ENCODE measurements around the gene RUNX2.

DNA sequence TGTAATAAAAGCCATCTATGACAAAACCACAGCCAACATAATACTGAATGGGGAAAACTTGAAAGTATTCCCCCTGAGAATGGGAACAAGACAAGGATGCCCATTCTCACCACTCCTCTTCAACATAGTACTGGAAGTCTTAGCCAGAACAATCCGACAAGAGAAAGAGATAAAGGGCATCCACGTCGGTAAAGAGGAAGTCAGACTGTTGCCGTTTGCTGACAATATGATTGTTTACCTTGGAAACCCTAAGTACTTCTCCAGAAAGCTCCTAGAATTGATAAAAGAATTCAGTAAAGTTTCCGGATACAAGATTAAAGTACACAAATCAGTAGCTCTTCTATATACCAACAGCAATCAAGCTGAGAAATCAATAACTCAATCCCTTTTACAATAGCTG, 14.0 kb upstream of the RUNX2 start:
- no peak for TF ChIP-seq POLR2AphosphoS5 (IDR thresholded peaks at IDR 0.05; ENCODE audit: low read depth, low read length)
- TF ChIP-seq, protein P1, sequence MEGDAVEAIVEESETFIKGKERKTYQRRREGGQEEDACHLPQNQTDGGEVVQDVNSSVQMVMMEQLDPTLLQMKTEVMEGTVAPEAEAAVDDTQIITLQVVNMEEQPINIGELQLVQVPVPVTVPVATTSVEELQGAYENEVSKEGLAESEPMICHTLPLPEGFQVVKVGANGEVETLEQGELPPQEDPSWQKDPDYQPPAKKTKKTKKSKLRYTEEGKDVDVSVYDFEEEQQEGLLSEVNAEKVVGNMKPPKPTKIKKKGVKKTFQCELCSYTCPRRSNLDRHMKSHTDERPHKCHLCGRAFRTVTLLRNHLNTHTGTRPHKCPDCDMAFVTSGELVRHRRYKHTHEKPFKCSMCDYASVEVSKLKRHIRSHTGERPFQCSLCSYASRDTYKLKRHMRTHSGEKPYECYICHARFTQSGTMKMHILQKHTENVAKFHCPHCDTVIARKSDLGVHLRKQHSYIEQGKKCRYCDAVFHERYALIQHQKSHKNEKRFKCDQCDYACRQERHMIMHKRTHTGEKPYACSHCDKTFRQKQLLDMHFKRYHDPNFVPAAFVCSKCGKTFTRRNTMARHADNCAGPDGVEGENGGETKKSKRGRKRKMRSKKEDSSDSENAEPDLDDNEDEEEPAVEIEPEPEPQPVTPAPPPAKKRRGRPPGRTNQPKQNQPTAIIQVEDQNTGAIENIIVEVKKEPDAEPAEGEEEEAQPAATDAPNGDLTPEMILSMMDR (IDR thresholded peaks at IDR 0.05) = no peak
- TF ChIP-seq, protein P2, sequence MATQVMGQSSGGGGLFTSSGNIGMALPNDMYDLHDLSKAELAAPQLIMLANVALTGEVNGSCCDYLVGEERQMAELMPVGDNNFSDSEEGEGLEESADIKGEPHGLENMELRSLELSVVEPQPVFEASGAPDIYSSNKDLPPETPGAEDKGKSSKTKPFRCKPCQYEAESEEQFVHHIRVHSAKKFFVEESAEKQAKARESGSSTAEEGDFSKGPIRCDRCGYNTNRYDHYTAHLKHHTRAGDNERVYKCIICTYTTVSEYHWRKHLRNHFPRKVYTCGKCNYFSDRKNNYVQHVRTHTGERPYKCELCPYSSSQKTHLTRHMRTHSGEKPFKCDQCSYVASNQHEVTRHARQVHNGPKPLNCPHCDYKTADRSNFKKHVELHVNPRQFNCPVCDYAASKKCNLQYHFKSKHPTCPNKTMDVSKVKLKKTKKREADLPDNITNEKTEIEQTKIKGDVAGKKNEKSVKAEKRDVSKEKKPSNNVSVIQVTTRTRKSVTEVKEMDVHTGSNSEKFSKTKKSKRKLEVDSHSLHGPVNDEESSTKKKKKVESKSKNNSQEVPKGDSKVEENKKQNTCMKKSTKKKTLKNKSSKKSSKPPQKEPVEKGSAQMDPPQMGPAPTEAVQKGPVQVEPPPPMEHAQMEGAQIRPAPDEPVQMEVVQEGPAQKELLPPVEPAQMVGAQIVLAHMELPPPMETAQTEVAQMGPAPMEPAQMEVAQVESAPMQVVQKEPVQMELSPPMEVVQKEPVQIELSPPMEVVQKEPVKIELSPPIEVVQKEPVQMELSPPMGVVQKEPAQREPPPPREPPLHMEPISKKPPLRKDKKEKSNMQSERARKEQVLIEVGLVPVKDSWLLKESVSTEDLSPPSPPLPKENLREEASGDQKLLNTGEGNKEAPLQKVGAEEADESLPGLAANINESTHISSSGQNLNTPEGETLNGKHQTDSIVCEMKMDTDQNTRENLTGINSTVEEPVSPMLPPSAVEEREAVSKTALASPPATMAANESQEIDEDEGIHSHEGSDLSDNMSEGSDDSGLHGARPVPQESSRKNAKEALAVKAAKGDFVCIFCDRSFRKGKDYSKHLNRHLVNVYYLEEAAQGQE (IDR thresholded peaks at IDR 0.05; ENCODE audit: insufficient read depth in 1 of 2, low read depth in 2 of 2, low read length in 1 of 2) = no peak
- no peak for TF ChIP-seq TCF7L2 (IDR thresholded peaks at IDR 0.05; ENCODE audit: low read depth, low read length)
